ENCODE results near the gene RRP36. TPM values are rescaled to one million over a fixed set of nuclear protein-coding genes. Genes with fewer than 3 reads are reported as not detected.

Gene RRP36
- total and polyA plus RNA-seq, 2 experiments from 2014 or later = 72.5 to 83.2 TPM

- Histone ChIP-seq H3K4me1 (ENCODE audit: insufficient read depth) (peaks cover 15% of the 10 kb centered on the region), H3K27ac (no peak overlapping the region), H3K9me3 (ENCODE audit: low read depth) (no peaks in the 10 kb centered on the region), H3K4me2 (peak overlapping the region; percentile 33), H3K36me3 (replicated peaks; ENCODE audit: insufficient read depth, low read depth) (no peaks in the 10 kb centered on the region), H3K79me2 (peaks cover 54% of the 10 kb centered on the region), H3K9me2 (replicated peaks; ENCODE audit: insufficient read depth) (no peaks in the 10 kb centered on the region), H2AFZ (no peak overlapping the region), H3K4me3 (no peak overlapping the region), H4K20me1 (ENCODE audit: insufficient read depth, poor library complexity, severe bottlenecking) (peaks cover 3% of the 10 kb centered on the region), H3K27me3 (no peaks in the 10 kb centered on the region)
- DNase-seq (ENCODE audit: low spot score) = no peak
- 96% methylated on average over 7 of the region's 7 CpGs for WGBS (ENCODE audit: low lambda C conversion rate, missing lambda C conversion rate)
- TF ChIP-seq EZH2phosphoT487 (IDR thresholded peaks at IDR 0.05; ENCODE audit: low read depth, severe bottlenecking, unreplicated experiment) (no peak), EZH2 (IDR thresholded peaks at IDR 0.05; ENCODE audit: borderline replicate concordance) (no peak)
- TF ChIP-seq, protein P1, sequence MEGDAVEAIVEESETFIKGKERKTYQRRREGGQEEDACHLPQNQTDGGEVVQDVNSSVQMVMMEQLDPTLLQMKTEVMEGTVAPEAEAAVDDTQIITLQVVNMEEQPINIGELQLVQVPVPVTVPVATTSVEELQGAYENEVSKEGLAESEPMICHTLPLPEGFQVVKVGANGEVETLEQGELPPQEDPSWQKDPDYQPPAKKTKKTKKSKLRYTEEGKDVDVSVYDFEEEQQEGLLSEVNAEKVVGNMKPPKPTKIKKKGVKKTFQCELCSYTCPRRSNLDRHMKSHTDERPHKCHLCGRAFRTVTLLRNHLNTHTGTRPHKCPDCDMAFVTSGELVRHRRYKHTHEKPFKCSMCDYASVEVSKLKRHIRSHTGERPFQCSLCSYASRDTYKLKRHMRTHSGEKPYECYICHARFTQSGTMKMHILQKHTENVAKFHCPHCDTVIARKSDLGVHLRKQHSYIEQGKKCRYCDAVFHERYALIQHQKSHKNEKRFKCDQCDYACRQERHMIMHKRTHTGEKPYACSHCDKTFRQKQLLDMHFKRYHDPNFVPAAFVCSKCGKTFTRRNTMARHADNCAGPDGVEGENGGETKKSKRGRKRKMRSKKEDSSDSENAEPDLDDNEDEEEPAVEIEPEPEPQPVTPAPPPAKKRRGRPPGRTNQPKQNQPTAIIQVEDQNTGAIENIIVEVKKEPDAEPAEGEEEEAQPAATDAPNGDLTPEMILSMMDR (IDR thresholded peaks at IDR 0.05; ENCODE audit: poor library complexity) = no peak
These were observed 5.1 kb upstream of the RRP36 start for GRCh38 chr6:43016176-43016942.

- H3K9me3 ChIP-seq (ENCODE audit: low read depth) = no peaks in the 10 kb centered on the region
- no peak overlapping the region for H3K27ac ChIP-seq
- peaks cover 3% of the 10 kb centered on the region for H4K20me1 ChIP-seq (ENCODE audit: insufficient read depth, poor library complexity, severe bottlenecking)
- no peaks in the 10 kb centered on the region for H3K36me3 ChIP-seq (replicated peaks; ENCODE audit: insufficient read depth, low read depth)
- H3K4me3 ChIP-seq = no peak overlapping the region
- no peak for DNase-seq (ENCODE audit: low spot score)
- H2AFZ ChIP-seq = no peak overlapping the region
- no peaks in the 10 kb centered on the region for H3K27me3 ChIP-seq
- peaks cover 57% of the 10 kb centered on the region for H3K79me2 ChIP-seq
- no peak overlapping the region for H3K4me2 ChIP-seq
- peaks cover 15% of the 10 kb centered on the region for H3K4me1 ChIP-seq (ENCODE audit: insufficient read depth)
- H3K9me2 ChIP-seq (replicated peaks; ENCODE audit: insufficient read depth) = no peaks in the 10 kb centered on the region
- no peak for TF ChIP-seq EZH2phosphoT487 (IDR thresholded peaks at IDR 0.05; ENCODE audit: low read depth, severe bottlenecking, unreplicated experiment)
- no peak for TF ChIP-seq EZH2 (IDR thresholded peaks at IDR 0.05; ENCODE audit: borderline replicate concordance)
- TF ChIP-seq, protein P1 (IDR thresholded peaks at IDR 0.05; ENCODE audit: poor library complexity) = no peak
- 93% methylated on average over 12 of the region's 12 CpGs for WGBS (ENCODE audit: low lambda C conversion rate, missing lambda C conversion rate)
These were observed 4.5 kb upstream of the RRP36 start for GRCh38 chr6:43016943-43017334.

- no peak for TF ChIP-seq EZH2phosphoT487 (IDR thresholded peaks at IDR 0.05; ENCODE audit: low read depth, severe bottlenecking, unreplicated experiment)
- no peak for TF ChIP-seq EZH2 (IDR thresholded peaks at IDR 0.05; ENCODE audit: borderline replicate concordance)
- TF ChIP-seq, protein P1 (IDR thresholded peaks at IDR 0.05; ENCODE audit: poor library complexity) = no peak
- Histone ChIP-seq H3K79me2 (peaks cover 66% of the 10 kb centered on the region), H3K9me3 (ENCODE audit: low read depth) (no peaks in the 10 kb centered on the region), H3K4me1 (ENCODE audit: insufficient read depth) (peaks cover 21% of the 10 kb centered on the region), H3K27me3 (no peaks in the 10 kb centered on the region), H3K4me2 (no peak overlapping the region), H4K20me1 (ENCODE audit: insufficient read depth, poor library complexity, severe bottlenecking) (peaks cover 7% of the 10 kb centered on the region), H3K9me2 (replicated peaks; ENCODE audit: insufficient read depth) (no peaks in the 10 kb centered on the region), H3K36me3 (replicated peaks; ENCODE audit: insufficient read depth, low read depth) (no peaks in the 10 kb centered on the region), H3K4me3 (no peak overlapping the region), H3K27ac (no peak overlapping the region), H2AFZ (no peak overlapping the region)
- DNase-seq (ENCODE audit: low spot score) = no peak
- 98% methylated on average over 2 of the region's 2 CpGs for WGBS (ENCODE audit: low lambda C conversion rate, missing lambda C conversion rate)
These were observed 2.3 kb upstream of the RRP36 start for GRCh38 chr6:43019152-43019551.

Measured in hepatocyte (in vitro differentiated cells).